HG03342 (cell line): Measurements from ENCODE around the gene NFIB.

Experiments
- ATAC-seq: cut with Tn5 transposase; IDR thresholded peaks from one replicate; pipeline ENCODE4 v1.9.1; 2021; ENCODE audit warnings: mild to moderate bottlenecking, moderate library complexity; ENCODE audit not compliant: unreplicated experiment

Gene NFIB

GRCh38 chr9:14086495-14086894 lies 227.4 kb downstream of the NFIB start:
- no peak for ATAC-seq

- no peak for ATAC-seq
Observed at GRCh38 chr9:14085810-14086209, 228.1 kb downstream of the NFIB start.

GRCh38 chr9:14084867-14085266 lies 229.1 kb downstream of the NFIB start:
- no peak for ATAC-seq

- ATAC-seq, result no peak
Observed at GRCh38 chr9:14083366-14083765, 230.6 kb downstream of the NFIB start.

- no peak for ATAC-seq
Observed at GRCh38 chr9:14082732-14083131, 231.2 kb downstream of the NFIB start.

- ATAC-seq, result no peak
Observed at GRCh38 chr9:14081745-14082144, 232.2 kb downstream of the NFIB start.

- ATAC-seq, result no peak
Observed at GRCh38 chr9:14080959-14081542, 232.9 kb downstream of the NFIB start.

GRCh38 chr9:14079440-14079839 lies 234.5 kb downstream of the NFIB start:
- no peak for ATAC-seq

GRCh38 chr9:14077672-14078071 lies 236.3 kb downstream of the NFIB start:
- no peak for ATAC-seq

GRCh38 chr9:14075218-14075617 lies 238.7 kb downstream of the NFIB start:
- ATAC-seq, result no peak

- ATAC-seq, result no peak
Observed at GRCh38 chr9:14072850-14073249, 241.1 kb downstream of the NFIB start.

- ATAC-seq, result no peak
Observed at GRCh38 chr9:14071484-14071883, 242.5 kb downstream of the NFIB start.

- ATAC-seq, result no peak
Observed at GRCh38 chr9:14068690-14069089, 245.3 kb downstream of the NFIB start.

- no peak for ATAC-seq
Observed at GRCh38 chr9:14066831-14067230, 247.1 kb downstream of the NFIB start.

GRCh38 chr9:14066032-14066431 lies 247.9 kb downstream of the NFIB start:
- ATAC-seq, result no peak

- no peak for ATAC-seq
Observed at GRCh38 chr9:14064940-14065339, 249.0 kb downstream of the NFIB start.

- ATAC-seq, result no peak
Observed at GRCh38 chr9:14063756-14064155, 250.2 kb downstream of the NFIB start.

- no peak for ATAC-seq
Observed at GRCh38 chr9:14062586-14063221, 251.2 kb downstream of the NFIB start.

GRCh38 chr9:14061936-14062585 lies 251.9 kb downstream of the NFIB start:
- no peak for ATAC-seq

- no peak for ATAC-seq
Observed at GRCh38 chr9:14058325-14058688, 255.6 kb downstream of the NFIB start.

- ATAC-seq, result no peak
Observed at GRCh38 chr9:14057368-14058324, 256.3 kb downstream of the NFIB start.
